Stomach (tissue), 4 donors: ENCODE data around the gene PPIF.

Source experiments
- CTCF ChIP-seq, 7 experiments: fragments of 450-650 bp in 4 of 7; fragments of 200-600 bp in 3 of 7; sonication (generic) in 3 of 7; IDR thresholded peaks; one replicate each; pipeline ENCODE4 v1.5.1; 2016 to 2019; ENCODE audit warnings: antibody characterized with exemption in 7 of 7, control low read depth in 2 of 7, mild to moderate bottlenecking in 1 of 7
- EP300 ChIP-seq: sonication (generic); formaldehyde crosslinking; IDR thresholded peaks from one replicate; pipeline ENCODE4 v1.6.1; 2017; ENCODE audit warnings: antibody characterized with exemption
- POLR2A ChIP-seq, 4 donors: fragments of 450-650 bp; IDR thresholded peaks; one replicate each; pipeline ENCODE4 v1.6.1; 2016; ENCODE audit warnings: antibody characterized with exemption in 4 of 4, control low read depth in 2 of 4, mild to moderate bottlenecking in 1 of 4, moderate library complexity in 1 of 4

- TF ChIP-seq CTCF (IDR thresholded peaks at IDR 0.05) = no peak
- no peak for TF ChIP-seq EP300
- no peak for TF ChIP-seq POLR2A (IDR thresholded peaks at IDR 0.05)
These were observed 36.2 kb upstream of the PPIF start for GRCh38 chr10:79310911-79311573.
